ENCODE results near the gene RPL37A.

Gene RPL37A

GRCh38 chr2:216541505-216541904 is 42.9 kb downstream of the RPL37A start:
- DNase-seq = no peak

GRCh38 chr2:216545359-216545758 is 46.7 kb downstream of the RPL37A start:
- DNase-seq = no peak

- DNase-seq = no peak
These were observed 47.6 kb downstream of the RPL37A start for GRCh38 chr2:216546241-216546640.

- no peak for DNase-seq
These were observed 48.2 kb downstream of the RPL37A start for GRCh38 chr2:216546641-216547403.

- no peak for DNase-seq
These were observed 50.3 kb downstream of the RPL37A start for GRCh38 chr2:216548901-216549331.

- no peak for DNase-seq
These were observed 51.5 kb downstream of the RPL37A start for GRCh38 chr2:216549926-216550690.

- no peak for DNase-seq
These were observed 52.8 kb downstream of the RPL37A start for GRCh38 chr2:216551234-216552068.

GRCh38 chr2:216553093-216553478 is 54.4 kb downstream of the RPL37A start:
- no peak for DNase-seq

Measured in right kidney (tissue), 1 donor.